ENCODE results near the gene MAML2.

The MAML2 gene

DNA sequence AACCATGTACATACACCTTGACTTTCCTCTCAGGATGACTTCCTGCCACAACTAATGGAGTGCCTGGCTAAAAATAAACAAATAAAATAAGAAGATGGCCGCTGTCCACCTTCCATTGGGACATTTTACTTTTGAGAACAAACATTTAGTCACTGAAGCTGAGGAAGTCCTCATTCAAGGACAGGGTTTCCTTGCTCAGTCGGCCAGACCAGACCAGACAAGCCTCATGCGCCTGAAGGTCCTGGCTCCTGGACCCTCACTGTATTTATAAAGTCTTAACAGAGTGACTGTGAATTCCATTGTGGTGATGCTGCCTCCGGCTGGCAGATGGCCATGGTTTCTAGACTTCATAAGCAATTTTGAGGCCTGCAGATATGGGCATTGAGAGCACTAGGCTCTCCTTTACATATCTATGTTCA is 114.5 kb downstream of the MAML2 start:
- H3K4me3 ChIP-seq (ENCODE audit: low read depth, low read length) = no peak overlapping the region
- DNase-seq (ENCODE audit: low read depth) = no peak
- TF ChIP-seq, protein P1, sequence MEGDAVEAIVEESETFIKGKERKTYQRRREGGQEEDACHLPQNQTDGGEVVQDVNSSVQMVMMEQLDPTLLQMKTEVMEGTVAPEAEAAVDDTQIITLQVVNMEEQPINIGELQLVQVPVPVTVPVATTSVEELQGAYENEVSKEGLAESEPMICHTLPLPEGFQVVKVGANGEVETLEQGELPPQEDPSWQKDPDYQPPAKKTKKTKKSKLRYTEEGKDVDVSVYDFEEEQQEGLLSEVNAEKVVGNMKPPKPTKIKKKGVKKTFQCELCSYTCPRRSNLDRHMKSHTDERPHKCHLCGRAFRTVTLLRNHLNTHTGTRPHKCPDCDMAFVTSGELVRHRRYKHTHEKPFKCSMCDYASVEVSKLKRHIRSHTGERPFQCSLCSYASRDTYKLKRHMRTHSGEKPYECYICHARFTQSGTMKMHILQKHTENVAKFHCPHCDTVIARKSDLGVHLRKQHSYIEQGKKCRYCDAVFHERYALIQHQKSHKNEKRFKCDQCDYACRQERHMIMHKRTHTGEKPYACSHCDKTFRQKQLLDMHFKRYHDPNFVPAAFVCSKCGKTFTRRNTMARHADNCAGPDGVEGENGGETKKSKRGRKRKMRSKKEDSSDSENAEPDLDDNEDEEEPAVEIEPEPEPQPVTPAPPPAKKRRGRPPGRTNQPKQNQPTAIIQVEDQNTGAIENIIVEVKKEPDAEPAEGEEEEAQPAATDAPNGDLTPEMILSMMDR (IDR thresholded peaks at IDR 0.05; ENCODE audit: low read depth, low read length, missing control alignments) = no peak

DNA sequence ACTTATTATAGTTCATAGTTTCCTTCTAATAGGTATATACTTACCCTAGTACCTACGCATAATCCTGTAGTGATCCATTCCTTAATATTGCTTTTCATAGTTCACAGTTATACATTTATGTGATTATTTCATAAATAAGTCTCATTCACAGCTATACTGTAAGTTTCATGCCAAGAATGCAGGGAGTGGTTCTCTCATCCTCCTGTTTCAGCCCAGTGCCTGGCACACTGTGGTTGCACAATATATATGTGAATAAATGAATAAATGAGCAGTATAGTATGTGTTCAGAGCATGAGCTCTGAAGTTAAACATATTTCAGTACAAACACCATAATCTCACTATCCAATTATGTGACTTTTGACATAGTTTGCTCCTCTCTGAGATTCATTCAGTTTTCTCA is 115.8 kb downstream of the MAML2 start:
- H3K4me3 ChIP-seq (ENCODE audit: low read depth, low read length) = no peak overlapping the region
- DNase-seq (ENCODE audit: low read depth) = no peak
- TF ChIP-seq, protein P1 (IDR thresholded peaks at IDR 0.05; ENCODE audit: low read depth, low read length, missing control alignments) = no peak

DNA sequence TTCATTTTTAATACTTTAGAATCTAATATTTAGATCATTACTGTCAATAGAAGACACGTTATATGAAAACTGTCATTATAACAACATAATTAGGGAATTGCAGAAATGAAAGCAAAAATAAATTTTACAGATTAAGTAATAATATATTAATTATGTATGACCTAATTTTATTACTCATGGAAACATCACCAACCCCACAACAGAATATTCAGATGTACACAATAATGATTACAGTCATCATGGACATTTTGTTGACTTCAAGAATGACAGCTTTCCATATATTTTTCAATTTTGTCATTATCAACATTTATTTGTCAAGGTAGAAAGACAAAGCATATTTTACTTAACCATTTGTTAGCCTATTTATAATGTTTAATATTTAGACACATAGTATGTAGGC is 119.9 kb downstream of the MAML2 start:
- no peak for DNase-seq (ENCODE audit: low read depth)
- TF ChIP-seq, protein P1 (IDR thresholded peaks at IDR 0.05; ENCODE audit: low read depth, low read length, missing control alignments) = no peak
- no peak overlapping the region for H3K4me3 ChIP-seq (ENCODE audit: low read depth, low read length)

DNA sequence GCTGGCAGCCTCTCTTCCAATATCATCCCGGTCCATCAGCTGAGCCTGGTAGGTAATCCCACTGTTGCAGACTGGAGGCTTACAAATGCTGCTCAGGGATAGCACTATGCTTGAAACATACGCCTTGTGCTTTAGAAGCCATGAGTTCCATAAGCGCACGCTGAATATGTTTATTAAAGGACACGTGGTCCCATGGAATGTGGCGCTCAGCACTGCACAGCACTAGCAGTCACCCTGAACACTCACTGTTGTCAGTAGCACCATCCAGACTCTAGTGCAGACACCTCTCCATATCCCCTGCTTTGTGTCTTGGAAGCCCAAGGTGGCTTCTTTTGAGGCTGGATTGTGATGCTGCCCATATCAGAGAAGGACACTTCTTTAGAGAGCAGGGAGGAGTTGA is 120.9 kb downstream of the MAML2 start:
- DNase-seq (ENCODE audit: low read depth) = no peak
- TF ChIP-seq, protein P1 (IDR thresholded peaks at IDR 0.05; ENCODE audit: low read depth, low read length, missing control alignments) = no peak
- H3K4me3 ChIP-seq (ENCODE audit: low read depth, low read length) = no peak overlapping the region

DNA sequence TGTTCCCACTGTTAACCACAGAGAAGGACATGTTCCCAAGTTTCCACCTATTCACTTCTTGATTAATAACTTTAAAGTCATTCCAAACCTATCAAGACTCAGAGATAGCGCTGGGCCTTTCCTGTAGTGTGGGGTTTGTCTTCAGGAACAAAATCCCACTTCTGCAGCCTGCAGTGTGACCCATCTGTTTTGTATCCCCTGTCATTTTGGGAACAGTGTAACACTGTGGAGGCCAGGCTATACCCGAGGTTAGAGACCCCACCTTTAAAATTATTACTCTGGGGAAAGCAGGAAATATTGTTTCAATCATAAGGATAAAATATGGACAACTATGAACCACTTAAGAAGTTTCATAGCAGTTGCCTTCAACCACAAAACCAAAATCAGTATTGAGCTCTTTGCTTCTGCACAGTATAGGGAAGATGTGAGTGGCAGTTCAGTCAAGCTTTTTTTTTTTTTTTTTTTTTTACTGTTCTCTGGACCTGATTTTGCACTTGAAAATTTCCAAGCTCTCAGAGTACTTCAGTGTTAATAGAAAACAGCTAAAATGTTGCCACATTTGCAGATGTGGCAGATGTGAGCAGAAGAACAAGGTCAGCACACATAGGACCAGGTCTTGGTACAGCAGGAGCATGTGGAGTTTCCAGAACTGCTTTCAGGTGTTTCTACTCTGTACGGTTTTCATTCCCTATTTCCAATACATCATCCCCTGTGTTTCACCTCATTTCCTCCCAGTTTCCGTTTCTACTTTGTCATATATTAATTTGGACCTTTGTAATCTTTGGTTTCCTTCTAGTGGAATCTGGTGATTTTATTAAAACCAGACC is 121.5 kb downstream of the MAML2 start:
- no peak for DNase-seq (ENCODE audit: low read depth)
- no peak overlapping the region for H3K4me3 ChIP-seq (ENCODE audit: low read depth, low read length)
- TF ChIP-seq, protein P1 (IDR thresholded peaks at IDR 0.05; ENCODE audit: low read depth, low read length, missing control alignments) = no peak

DNA sequence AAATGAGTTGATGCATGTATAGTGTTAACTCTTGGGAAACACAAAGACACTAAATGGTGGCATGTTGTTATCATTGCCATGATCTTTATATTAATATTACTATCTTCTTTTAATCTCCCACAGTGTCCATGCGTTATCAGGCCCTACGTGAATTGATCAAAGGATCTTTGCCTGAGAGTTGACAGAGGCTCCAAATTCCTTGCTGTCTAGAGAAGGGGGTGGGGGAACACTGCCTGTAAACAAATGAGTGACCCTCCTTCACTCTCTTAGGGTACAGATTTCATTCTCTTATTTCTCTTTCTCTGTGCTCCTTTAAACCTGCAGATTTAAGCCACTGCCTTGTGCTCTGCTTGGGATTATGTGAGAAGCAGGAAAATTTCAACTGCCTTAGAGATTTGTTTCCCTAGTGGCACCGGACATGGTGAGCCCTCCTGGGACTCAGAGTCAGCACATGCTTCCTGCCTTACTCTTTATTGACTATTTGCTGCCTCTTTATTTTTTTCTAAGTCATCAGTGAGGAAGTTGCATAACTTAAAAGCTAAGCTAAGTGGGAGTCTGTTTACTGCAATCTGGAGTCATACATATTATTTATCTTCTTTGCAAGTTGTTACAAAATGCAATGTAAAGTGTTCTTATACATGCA is 122.9 kb downstream of the MAML2 start:
- DNase-seq (ENCODE audit: low read depth) = no peak
- H3K4me3 ChIP-seq (ENCODE audit: low read depth, low read length) = no peak overlapping the region
- TF ChIP-seq, protein P1 (IDR thresholded peaks at IDR 0.05; ENCODE audit: low read depth, low read length, missing control alignments) = no peak

Data from GM12864 (cell line).